Measurements from ENCODE around the gene ASB16. TPM values are rescaled to one million over a fixed set of nuclear protein-coding genes. Genes with fewer than 3 reads are reported as not detected.
"Not testable (repeated sequence)": the region's sequence is repeated elsewhere in the genome, so short reads cannot be mapped to it uniquely, and the experiment has no call there.

The ASB16 gene
- total RNA-seq, 1 donor from 2014 or later, result 12.9 TPM

- no peak for DNase-seq
- H3K4me1 ChIP-seq, result peaks cover 53% of the 10 kb centered on the region
- no peaks in the 10 kb centered on the region for H3K36me3 ChIP-seq
- H3K27ac ChIP-seq (replicated peaks), result peak overlapping the region; percentile 88
- no peak overlapping the region for H3K4me3 ChIP-seq
- H3K27me3 ChIP-seq (ENCODE audit: low read depth), result no peaks in the 10 kb centered on the region
- no peak for TF ChIP-seq CTCF (IDR thresholded peaks at IDR 0.05; ENCODE audit: borderline replicate concordance)
- H3K9me3 ChIP-seq (replicated peaks), result no peaks in the 10 kb centered on the region
- intact Hi-C loops (cut with micrococcal nuclease), result no loop called here
Observed at GRCh38 chr17:44146375-44147346, 23.8 kb upstream of the ASB16 start.

- H3K9me3 ChIP-seq (replicated peaks), result no peaks in the 10 kb centered on the region
- peak; percentile 21 for DNase-seq
- H3K4me1 ChIP-seq, result peaks cover 42% of the 10 kb centered on the region
- TF ChIP-seq CTCF (IDR thresholded peaks at IDR 0.05; ENCODE audit: borderline replicate concordance), result no peak
- H3K4me3 ChIP-seq, result no peak overlapping the region
- no peaks in the 10 kb centered on the region for H3K27me3 ChIP-seq (ENCODE audit: low read depth)
- no peaks in the 10 kb centered on the region for H3K36me3 ChIP-seq
- H3K27ac ChIP-seq (replicated peaks), result peak overlapping the region; percentile 88
- intact Hi-C loops (cut with micrococcal nuclease), result no loop called here
Observed at GRCh38 chr17:44147812-44148211, 22.7 kb upstream of the ASB16 start.

GRCh38 chr17:44149066-44149465, 21.4 kb upstream of the ASB16 start:
- intact Hi-C loops (cut with micrococcal nuclease); H3K9me3 ChIP-seq (replicated peaks); H3K27ac ChIP-seq (replicated peaks); DNase-seq; H3K36me3 ChIP-seq; H3K27me3 ChIP-seq (ENCODE audit: low read depth); H3K4me3 ChIP-seq: not testable (repeated sequence)
- peaks cover 42% of the 10 kb centered on the region for H3K4me1 ChIP-seq

- Histone ChIP-seq H3K27me3 (ENCODE audit: low read depth) (no peaks in the 10 kb centered on the region), H3K4me1 (peaks cover 36% of the 10 kb centered on the region), H3K9me3 (replicated peaks) (no peaks in the 10 kb centered on the region), H3K4me3 (no peak overlapping the region), H3K36me3 (no peaks in the 10 kb centered on the region), H3K27ac (replicated peaks) (no peak overlapping the region)
- TF ChIP-seq CTCF (IDR thresholded peaks at IDR 0.05; ENCODE audit: borderline replicate concordance), result no peak
- no peak for DNase-seq
- intact Hi-C loops (cut with micrococcal nuclease), result no loop called here
Observed at GRCh38 chr17:44149750-44150329, 20.7 kb upstream of the ASB16 start.

GRCh38 chr17:44152875-44153274, 17.6 kb upstream of the ASB16 start:
- TF ChIP-seq CTCF (IDR thresholded peaks at IDR 0.05; ENCODE audit: borderline replicate concordance), result no peak
- H3K4me1 ChIP-seq, result peaks cover 9% of the 10 kb centered on the region
- H3K27me3 ChIP-seq (ENCODE audit: low read depth), result no peaks in the 10 kb centered on the region
- no peak overlapping the region for H3K27ac ChIP-seq (replicated peaks)
- no peak overlapping the region for H3K4me3 ChIP-seq
- no peaks in the 10 kb centered on the region for H3K36me3 ChIP-seq
- H3K9me3 ChIP-seq (replicated peaks), result no peaks in the 10 kb centered on the region
- intact Hi-C loops (cut with micrococcal nuclease), result no loop called here
- DNase-seq, result no peak

GRCh38 chr17:44155488-44155887, 15.0 kb upstream of the ASB16 start:
- no peak for TF ChIP-seq CTCF (IDR thresholded peaks at IDR 0.05; ENCODE audit: borderline replicate concordance)
- Histone ChIP-seq H3K36me3 (no peaks in the 10 kb centered on the region), H3K4me3 (no peak overlapping the region), H3K27me3 (ENCODE audit: low read depth) (no peaks in the 10 kb centered on the region), H3K27ac (replicated peaks) (no peak overlapping the region), H3K4me1 (no peaks in the 10 kb centered on the region), H3K9me3 (replicated peaks) (no peaks in the 10 kb centered on the region)
- intact Hi-C loops (cut with micrococcal nuclease), result no loop called here
- DNase-seq, result no peak

Data from left ventricle myocardium inferior (tissue), 1 donor.